NCI-H774 (cell line): ENCODE results near the gene PSENEN.

Experiments
- DNase-seq: peaks from one replicate; lab custom pipeline; 2025; lab: John Stamatoyannopoulos, UW

The PSENEN gene

DNA sequence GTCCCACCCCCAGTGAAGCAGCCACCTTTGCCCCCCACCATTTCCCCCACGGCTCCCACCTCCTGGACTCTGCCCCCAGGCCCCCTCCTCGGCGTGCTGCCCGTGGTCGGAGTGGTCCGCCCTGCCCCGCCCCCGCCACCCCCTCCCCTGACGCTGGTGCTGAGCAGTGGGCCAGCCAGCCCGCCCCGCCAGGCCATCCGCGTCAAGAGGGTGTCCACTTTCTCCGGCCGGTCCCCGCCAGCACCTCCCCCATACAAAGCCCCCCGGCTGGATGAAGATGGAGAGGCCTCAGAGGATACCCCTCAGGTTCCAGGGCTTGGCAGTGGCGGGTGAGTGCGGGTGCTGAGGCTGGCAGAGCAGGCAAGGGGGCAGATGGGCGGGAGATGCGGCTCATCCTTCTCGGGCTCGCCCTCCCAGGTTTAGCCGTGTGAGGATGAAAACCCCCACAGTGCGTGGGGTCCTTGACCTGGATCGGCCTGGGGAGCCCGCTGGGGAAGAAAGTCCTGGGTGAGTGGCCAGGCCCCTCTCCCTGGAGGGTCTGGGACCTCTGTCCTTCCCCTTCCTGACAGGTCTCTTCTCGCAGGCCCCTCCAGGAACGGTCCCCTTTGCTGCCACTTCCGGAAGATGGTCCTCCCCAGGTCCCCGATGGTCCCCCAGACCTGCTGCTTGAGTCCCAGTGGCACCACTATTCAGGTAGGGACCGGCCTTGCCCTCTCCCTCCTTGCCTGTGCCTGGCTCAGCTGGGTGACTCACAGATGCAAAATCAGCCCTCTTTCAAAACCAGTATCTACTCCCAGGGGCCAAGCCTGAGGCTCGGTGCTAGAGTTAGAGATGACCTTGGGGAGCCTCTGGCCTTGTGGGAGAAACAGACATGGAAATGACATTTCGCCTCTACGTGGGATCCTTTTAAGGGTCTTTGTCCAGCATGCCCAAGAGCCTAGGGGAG, 12.0 kb upstream of the PSENEN start:
- DNase-seq, result no peak

DNA sequence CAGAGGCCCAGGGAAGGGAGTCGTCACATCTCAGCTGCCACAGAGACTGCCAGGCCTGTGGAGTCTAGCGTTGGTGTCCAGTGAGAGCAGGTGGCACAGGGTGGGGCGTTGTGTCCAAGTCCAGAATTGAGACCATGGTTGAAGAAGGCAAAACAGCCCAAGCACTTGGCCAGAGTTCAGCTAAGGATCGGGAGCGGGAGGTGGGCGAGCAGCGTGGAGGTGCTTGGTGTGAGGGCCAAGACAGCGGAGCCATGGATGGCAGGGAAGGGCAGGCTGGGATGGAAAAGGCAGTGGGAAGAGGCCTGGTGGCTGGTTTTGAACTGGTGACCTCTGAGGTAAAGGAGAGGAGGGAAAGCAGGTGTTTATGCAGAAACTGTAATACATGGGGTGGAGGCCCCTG, 11.2 kb upstream of the PSENEN start:
- DNase-seq, result no peak

DNA sequence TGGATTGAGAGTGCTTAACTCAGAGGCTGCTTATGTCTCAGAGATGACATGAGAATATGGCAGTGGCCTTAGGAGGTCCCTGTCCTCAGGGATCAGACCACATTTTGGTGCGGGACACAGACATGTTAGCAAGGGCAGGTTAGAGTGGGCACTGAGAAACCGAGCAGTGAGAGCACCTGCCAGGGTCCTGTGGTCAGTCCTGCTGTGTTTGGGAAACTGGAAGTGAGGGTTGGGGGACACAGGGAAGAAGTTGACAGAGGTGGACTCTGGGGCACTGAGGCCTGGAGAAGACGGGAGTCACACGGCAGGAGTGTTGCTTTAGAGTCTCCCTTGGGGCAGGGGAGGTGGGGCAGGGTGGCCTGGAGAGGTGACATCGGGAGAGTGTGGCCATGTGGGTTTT, 10.6 kb upstream of the PSENEN start:
- no peak for DNase-seq

DNA sequence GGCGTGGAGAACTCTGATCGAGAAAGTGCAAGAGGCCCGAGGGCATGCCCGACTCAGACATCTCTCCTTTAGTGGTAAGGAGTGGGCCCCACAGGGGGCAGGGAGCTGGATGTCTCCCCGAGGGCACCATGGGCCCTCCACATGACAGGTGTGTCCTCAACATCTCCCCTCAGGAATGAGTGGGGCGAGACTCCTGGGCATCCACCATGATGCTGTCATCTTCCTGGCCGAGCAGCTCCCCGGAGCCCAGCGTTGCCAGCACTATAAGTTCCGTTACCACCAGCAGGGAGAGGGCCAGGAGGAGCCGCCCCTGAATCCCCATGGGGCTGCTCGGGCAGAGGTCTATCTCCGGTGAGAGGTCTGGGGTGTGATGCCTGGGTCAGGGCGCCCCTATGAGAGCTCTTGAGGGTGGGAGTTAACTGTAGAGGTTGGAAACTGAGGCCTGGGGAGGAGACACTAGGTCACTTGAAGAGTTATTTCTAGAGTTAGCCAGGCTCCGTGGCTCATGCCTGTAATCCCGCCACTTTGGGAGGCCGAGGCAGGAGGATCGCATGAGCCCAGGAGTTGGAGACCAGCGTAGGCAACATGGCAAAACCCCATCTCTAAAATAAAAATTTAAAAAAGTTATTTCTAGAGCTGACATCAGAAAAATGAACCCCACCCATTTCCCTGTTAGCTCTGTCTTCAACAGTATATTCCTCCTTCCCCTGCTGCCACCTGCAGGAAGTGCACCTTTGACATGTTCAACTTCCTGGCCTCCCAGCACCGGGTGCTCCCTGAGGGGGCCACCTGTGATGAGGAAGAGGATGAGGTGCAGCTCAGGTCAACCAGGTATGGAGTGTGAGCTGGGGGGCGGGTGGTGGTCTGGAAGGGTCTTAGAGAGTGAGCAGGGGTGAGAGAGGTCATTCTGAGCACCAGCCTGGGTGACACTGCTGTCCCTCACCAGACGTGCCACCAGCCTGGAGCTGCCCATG, 8.3 kb upstream of the PSENEN start:
- DNase-seq, result no peak

DNA sequence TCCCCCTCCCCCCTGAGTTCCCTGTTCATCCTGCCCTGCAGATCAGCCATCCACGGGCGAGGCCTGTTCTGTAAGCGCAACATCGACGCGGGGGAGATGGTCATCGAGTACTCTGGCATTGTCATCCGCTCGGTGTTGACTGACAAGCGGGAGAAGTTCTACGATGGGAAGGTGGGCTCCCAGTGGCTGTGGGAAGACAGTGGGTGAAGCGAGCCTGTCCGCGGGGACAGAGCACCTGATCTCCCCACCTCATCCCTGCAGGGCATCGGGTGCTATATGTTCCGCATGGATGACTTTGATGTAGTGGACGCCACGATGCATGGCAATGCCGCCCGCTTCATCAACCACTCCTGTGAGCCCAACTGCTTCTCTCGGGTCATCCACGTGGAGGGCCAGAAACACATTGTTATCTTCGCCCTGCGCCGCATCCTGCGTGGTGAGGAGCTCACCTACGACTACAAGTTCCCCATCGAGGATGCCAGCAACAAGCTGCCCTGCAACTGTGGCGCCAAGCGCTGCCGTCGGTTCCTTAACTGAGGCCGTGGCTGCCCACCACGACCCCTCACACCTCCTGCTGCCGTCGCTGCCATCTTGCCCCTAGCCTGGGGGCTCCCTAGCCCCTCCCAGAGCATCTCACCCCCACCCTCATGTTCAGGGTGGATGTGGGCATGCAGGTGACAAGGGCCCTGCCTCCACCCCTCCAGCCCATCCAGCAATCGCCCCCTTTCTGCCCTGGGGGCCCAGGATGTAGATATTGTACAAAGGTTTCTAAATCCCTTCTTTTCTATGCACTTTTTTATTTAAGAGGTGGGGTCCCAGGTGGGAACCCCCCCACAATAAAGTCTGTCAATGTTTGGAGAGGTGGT, 7.2 kb upstream of the PSENEN start:
- no peak for DNase-seq

DNA sequence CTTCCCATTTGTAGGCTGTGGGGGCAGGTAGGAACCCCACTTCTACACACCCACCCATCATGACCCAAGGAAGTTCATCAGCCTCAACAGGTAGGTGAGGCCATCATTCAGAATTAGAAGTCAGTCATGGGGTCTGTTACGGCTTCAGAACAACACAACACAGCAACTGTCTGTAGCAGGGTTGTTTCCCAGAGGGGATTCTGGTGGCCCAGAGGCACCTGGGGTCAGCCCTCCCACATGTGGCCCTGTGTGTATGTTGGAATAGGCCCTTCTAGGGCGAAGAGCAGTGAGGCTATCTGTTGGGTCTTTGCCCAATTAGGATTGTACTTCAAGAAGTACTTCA, 6.6 kb upstream of the PSENEN start:
- DNase-seq, result no peak

DNA sequence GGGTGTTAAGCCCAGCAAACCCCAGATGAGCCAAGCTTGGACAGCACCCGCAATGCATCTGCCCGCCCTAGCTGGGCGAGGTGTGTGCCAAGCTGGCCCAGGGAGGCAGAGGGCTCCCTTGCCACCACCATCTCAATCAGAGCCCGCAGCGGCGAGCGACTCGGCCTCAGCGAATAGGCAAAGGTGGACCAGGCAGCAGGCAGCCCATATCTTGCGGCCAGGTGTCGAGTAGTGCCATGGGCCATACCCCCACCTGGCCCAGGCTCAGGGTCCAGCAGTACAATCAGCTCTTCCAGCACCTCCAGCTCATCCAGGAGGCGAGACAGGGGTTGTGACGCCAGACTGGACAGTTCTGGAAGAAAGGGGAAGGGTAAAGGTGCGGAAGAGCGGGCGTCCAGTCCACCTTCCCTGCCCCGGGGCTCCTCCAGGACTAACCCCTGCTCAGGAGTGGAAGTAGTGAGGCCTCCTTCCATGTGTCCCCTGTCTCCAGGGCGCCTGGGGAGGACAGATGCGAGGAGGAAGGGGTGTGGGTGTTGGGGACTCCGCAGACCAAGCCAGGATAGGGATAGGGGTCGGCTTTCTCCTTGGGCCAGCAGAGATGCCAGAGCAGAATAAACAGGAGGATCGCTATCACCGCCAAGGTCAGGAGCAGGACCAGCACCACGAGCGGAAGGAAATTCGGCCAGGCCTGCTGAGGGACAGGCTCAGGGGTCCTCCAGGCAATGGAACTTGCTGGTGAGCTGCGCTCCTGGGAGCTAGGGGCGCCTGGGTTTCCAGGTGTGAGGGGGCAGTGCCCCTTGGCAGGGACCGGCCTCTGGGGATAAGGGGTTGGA, 6.0 kb upstream of the PSENEN start:
- no peak for DNase-seq

DNA sequence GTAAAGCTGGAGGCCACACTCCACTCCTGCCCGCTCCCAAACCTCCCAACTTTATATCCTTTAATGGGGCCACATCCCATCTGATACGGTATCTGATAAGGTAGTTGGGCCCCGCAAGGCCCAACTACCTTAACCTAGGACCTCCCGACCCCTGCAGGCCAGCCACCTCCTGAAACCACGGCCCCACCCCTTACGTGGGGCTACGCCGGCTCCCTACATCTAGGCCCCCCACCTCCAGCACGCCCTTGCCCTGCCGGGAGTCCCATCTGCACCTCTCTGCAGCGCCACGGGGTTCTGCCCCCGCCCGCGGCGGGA, 5.4 kb upstream of the PSENEN start:
- no peak for DNase-seq

DNA sequence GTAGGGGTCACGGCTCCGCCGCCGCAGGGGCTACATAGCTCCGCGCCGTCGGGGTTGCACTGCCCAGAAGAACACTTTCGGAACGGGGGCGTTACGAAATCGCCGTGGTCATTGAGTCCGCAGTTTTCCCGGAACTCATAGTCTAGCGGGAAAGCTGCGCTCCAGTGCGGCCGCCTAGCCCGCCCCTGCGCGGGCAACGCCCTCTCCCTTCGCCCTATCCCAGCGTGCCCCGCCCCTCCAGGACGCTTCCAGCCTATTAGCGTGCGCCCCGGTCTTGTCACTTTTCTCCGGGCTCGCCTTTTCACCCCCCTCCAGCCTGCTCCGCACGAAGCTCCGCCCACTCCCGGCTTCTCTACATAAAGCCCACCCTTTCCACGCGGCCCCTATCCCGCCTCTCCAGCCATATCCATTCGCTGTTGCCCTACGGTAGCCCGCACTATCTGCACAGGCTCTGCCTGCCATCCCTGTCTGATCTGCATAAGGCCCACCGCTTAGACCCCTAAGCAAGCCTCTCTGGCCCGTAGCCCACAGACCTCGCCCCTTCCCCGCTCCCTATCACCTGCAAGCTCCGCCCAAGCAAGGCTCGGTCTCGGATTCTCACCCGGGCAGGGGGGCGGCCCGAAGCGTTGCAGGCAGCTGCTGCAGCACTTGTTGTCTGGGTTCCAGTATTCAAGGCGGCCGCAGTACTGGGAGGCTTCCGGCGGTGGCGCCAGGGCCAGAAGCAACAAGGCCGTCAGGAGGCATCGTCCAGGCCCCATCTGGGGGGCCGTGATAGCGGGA, 4.8 kb upstream of the PSENEN start:
- DNase-seq, result peak; percentile 96

DNA sequence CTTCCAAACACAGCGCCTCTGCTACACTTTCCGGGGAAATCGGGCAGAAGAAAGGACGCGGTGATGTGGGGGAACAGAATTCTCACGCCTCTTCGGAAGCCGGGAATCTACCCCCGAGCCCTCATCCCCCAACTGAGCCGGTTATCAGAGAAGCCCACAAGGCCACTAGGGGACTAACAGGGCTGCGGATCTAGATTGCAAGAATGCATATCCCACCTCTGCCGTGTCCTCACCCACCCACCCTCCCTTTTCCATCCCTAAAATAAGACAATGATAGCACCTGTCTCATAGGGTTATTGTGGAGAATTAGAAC, 4.3 kb upstream of the PSENEN start:
- DNase-seq, result no peak

DNA sequence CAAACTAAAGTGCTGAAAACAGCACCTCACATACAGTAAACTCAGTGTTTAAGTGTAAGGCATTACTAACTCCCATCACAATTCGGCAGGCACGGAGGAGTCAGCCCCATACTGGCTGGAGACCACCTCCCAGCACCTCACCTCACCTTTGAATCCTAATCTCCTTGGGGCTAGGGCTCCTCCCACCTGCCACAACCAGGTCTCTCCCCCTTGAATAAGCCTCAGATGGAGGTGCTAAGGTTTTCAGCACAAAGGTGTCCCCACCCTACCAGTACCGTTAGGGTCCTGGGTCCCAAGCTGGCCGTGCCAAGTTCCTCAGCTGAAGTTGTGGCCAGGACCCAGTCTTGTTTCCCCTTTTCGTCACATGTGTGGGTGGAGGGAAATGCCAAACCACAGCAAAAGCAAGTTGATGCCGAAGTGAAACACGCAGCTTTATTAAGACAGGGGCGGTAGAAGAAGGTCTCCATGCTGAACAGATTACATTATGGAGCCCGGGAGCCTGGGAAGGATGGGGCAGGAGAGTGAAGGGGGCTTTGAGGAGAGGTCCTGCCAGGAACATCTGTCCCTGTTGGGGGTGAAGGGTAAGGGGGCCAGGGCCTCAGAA, 3.2 kb upstream of the PSENEN start, which contains the start of gene IGFLR1:
IGFLR1 (minus strand) TSS at position 332 of the 604 bp plus-strand sequence. CDS start 1,272 bp downstream, outside the sequence.
- DNase-seq, result no peak

DNA sequence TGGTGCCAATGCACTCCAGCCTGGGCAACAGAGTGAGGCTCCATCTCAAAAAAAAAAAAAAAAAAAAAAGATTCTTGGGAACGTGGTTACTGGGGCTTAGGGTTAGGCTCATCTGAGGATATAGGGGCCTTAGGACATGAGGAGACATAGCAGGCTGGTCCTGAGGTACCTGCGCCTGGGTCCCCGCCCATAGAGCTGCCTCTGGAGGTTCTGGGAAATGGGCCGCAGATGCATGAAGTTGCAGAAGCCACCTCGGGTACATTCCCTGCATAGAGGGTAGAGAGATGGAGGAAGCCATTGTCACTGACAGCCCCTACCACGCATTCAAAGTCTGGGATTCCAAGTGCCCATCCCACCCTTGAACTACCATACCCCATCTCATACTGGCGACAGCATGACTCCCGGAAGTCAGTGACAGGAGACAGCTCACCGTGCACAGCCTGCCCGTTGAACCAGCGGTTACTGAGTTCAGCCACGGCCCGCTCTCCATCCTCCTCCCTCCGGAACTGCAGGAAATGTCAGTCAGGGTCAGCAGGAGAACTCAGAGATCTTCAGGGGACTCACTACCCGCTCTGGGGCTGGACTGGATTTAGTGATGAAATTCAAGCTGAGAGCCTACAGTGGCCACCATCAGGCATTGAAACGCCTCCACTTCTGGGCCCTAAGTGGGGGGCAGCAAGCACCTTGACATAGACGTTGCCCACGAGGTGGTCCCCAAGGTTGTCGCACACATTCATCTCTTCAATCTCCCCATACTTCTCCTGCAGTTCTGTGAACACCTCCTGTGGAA, 1.6 kb upstream of the PSENEN start:
- DNase-seq, result no peak

DNA sequence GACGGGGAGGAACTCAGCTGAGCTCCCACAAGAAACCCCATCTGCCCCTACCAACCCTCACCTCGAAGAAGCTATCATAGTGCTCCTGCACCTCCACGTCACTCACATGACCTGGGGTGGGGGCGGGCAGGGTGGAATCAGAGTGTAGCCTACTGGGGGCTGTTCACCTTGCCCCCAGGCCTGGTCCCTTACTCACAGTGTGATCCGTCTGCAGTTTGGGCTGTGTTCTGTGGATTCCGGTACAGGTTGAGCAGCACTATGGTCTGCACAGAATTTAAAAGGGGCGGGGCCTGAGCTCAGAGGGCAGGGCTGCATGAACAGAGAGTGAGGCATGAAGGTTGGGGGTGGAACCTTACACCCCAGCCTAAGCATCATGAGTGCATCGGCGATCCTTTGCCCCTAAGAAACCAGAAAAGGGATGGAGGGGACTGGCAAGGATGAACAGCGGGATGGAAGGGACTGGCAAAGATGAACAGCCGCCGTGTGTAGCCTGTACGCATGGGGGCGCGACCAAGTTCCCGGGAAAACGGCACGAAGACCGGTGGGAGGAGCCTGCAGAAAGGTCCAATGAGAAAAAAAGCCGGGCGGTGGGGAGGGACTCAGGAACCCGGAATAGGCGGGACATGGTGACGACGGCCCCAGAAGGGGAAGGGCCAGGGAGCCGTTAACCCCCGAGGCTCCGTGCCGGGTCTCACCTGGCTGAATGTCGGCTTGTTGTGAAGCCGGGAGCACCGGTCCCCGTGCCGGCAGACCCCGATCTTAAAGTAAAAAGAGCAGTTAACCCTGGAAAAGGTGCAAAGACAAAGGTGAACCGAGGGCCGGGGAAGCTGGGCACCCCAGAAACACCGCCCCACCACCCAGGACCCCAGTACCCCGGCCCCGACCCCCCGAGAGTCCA, 772 bp upstream of the PSENEN start:
- DNase-seq, result peak; percentile 92

DNA sequence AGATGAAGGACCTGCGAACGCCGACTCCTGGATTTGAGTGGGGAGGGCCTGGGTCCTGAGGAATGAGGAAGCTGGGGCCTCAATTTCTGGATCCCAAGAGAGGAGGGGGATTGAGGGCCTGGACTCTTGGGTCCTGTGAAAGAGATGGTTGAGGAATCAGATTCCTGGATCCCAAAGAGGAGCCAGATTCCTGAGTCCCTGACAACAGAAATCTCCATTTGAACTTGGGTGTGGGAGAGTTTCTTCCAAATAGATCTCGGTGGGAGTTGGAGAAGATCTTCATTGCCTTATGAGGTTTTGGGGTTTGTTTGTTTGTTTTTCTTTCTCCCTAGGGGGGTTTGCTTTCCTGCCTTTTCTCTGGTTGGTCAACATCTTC, 624 bp downstream of the PSENEN start:
- DNase-seq, result no peak

DNA sequence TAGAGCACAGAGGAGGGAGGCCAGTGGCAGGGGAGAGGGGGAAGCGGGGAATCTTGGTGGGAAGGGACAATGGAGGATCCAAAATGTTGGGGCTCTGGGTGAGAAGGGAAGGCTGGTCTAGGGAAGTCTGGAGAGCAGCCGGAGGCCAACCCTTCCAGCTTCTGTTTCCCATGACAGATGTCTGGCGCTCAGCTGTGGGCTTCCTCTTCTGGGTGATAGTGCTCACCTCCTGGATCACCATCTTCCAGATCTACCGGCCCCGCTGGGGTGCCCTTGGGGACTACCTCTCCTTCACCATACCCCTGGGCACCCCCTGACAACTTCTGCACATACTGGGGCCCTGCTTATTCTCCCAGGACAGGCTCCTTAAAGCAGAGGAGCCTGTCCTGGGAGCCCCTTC, 1.1 kb downstream of the PSENEN start:
- no peak for DNase-seq

DNA sequence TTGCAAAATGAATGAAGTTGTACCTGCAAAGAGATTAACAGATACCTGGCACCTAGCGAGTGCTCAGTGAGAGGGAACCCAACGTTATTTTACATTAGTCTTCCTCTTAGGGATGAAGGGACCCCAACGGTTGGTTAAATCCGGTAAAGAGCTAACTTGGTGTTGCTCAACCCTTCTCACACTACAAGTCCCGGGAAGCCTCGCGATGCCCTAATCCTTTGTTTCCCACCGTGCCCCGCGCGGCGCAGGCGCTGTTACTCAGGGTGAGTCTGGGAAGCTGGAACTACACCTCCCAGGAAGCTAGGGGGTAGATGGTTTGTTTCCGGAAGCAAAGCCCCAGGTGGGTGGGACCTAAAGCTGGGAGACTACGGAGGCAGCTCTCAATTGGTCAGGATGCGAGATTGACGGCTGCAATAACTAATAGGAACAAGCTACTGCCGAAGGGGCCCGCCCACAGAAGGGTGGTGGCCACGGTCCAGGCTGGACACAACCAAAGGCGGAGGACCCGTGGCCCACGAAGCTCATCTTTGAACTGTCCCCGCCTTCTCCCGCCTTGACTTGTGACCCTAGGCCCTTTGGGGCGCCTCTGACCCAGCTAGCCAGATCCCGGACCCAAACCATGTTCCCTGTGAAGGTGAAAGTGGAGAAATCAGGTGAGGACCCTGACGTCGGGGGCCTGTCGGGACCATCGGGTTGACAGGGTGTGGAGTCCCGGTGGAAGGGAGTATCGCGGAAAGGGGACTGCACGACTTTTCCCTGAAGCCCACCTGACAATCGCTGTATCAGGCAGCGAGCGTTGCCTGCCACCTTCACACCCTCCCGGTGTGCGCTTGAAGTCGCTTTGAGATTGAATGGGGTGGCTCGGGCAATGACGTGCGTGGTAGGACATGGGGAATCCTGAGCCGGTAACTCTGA, 2.9 kb downstream of the PSENEN start, which contains the start of gene LIN37:
LIN37 (plus strand) TSS at position 471 of the 915 bp plus-strand sequence; CDS start at position 620, 149 bp downstream.
- DNase-seq, result peak; percentile 97

DNA sequence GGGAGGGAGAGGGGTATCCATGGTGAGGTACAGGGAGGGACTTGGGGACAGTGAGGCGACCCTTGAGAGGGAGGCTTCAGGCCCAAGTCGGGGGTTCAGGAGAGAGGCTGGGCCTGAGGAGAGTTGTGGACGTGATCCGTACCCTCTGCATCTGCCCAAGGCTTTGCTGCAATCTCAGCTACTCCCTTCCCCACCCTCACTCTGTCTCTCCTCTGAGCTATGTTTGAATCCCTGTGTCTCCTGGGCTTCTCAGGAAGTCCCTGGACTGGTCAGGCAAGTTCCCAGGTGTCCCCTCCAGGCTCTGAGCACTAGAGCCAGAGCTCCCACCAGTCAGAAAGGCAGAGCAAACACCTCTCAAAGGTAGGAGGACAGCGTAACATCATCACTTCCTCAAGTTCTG, 4.7 kb downstream of the PSENEN start:
- DNase-seq, result no peak
